ENCODE data around the gene HOXB6.

- no peak for TF ChIP-seq CTCF (conservative IDR thresholded peaks at IDR 0.05; ENCODE audit: low read depth, low read length)
- TF ChIP-seq EZH2 (IDR thresholded peaks at IDR 0.05; ENCODE audit: borderline replicate concordance, low read depth, low read length, poor library complexity, severe bottlenecking) = no peak
Observed at GRCh38 chr17:48571024-48571818, 33.6 kb downstream of the HOXB6 start.
